GDM1 (cell line): ENCODE data around the gene BBS9.

Source experiments
- DNase-seq: peaks from one replicate; lab custom pipeline; 2025; lab: John Stamatoyannopoulos, UW

Gene BBS9

GRCh38 chr7:33369888-33370287 is 240.5 kb downstream of the BBS9 start:
- DNase-seq: no peak

GRCh38 chr7:33373195-33373594 is 243.8 kb downstream of the BBS9 start:
- DNase-seq: no peak

GRCh38 chr7:33379891-33380525 is 250.6 kb downstream of the BBS9 start:
- DNase-seq: no peak

- no peak for DNase-seq
Measured at GRCh38 chr7:33388332-33388731, 259.0 kb downstream of the BBS9 start.

- no peak for DNase-seq
Measured at GRCh38 chr7:33392148-33392547, 262.8 kb downstream of the BBS9 start.

GRCh38 chr7:33393770-33394169 is 264.4 kb downstream of the BBS9 start:
- no peak for DNase-seq

GRCh38 chr7:33395340-33395739 is 266.0 kb downstream of the BBS9 start:
- DNase-seq: no peak

GRCh38 chr7:33399528-33400213 is 270.3 kb downstream of the BBS9 start:
- no peak for DNase-seq

- no peak for DNase-seq
Measured at GRCh38 chr7:33400214-33400538, 270.8 kb downstream of the BBS9 start.

- DNase-seq: no peak
Measured at GRCh38 chr7:33410266-33410665, 280.9 kb downstream of the BBS9 start.

- no peak for DNase-seq
Measured at GRCh38 chr7:33411020-33411419, 281.7 kb downstream of the BBS9 start.

GRCh38 chr7:33412331-33412730 is 283.0 kb downstream of the BBS9 start:
- no peak for DNase-seq

GRCh38 chr7:33418251-33418701 is 288.9 kb downstream of the BBS9 start:
- no peak for DNase-seq

GRCh38 chr7:33420311-33420940 is 291.1 kb downstream of the BBS9 start:
- no peak for DNase-seq

GRCh38 chr7:33421429-33421828 is 292.1 kb downstream of the BBS9 start:
- DNase-seq: no peak

- DNase-seq: no peak
Measured at GRCh38 chr7:33422141-33422540, 292.8 kb downstream of the BBS9 start.

- no peak for DNase-seq
Measured at GRCh38 chr7:33422825-33423645, 293.7 kb downstream of the BBS9 start.

- DNase-seq: no peak
Measured at GRCh38 chr7:33423646-33424020, 294.3 kb downstream of the BBS9 start.

- DNase-seq: no peak
Measured at GRCh38 chr7:33425395-33425794, 296.0 kb downstream of the BBS9 start.

GRCh38 chr7:33425929-33426678 is 296.7 kb downstream of the BBS9 start:
- DNase-seq: no peak

- DNase-seq: no peak
Measured at GRCh38 chr7:33428415-33428814, 299.1 kb downstream of the BBS9 start.

- no peak for DNase-seq
Measured at GRCh38 chr7:33431543-33431942, 302.2 kb downstream of the BBS9 start.
